ENCODE data around the gene PHLDB1. TPM values are rescaled to one million over a fixed set of nuclear protein-coding genes. Genes with fewer than 3 reads are reported as not detected.
"Not testable (repeated sequence)": the region's sequence is repeated elsewhere in the genome, so short reads cannot be mapped to it uniquely, and the experiment has no call there.

PHLDB1 gene
- total RNA-seq, 6 experiments from 2014 or later: 5.4 to 11.7 (median 6.3) TPM

GRCh38 chr11:118674082-118674435 is 66.6 kb downstream of the PHLDB1 start:
- WGBS (ENCODE audit: insufficient coverage, low coverage, low lambda C conversion rate, missing lambda C conversion rate): 17% methylated on average over 1 of the region's 1 CpG
- TF ChIP-seq POLR2A (IDR thresholded peaks at IDR 0.05) (no peak), CTCF (IDR thresholded peaks at IDR 0.05) (no peak)
- Histone ChIP-seq H3K4me3 (no peak overlapping the region), H3K9me3 (no peaks in the 10 kb centered on the region), H3K27me3 (no peaks in the 10 kb centered on the region), H3K36me3 (no peaks in the 10 kb centered on the region), H3K4me1 (peaks cover 0 to 25% (median 2%) of the 10 kb centered on the region in 4 donors), H3K27ac (no peak overlapping the region)
- ATAC-seq (peak in 1 of 4 donors; percentile 8), DNase-seq (no peak)
- intact Hi-C loops (cut with DNase I): no loop called here

GRCh38 chr11:118677977-118678376 is 70.6 kb downstream of the PHLDB1 start:
- H3K27me3 ChIP-seq: no peaks in the 10 kb centered on the region
- ATAC-seq (no peak), DNase-seq (no peak)
- no peak for TF ChIP-seq CTCF (IDR thresholded peaks at IDR 0.05)
- no peak for TF ChIP-seq POLR2A (IDR thresholded peaks at IDR 0.05)
- 89% methylated on average over 4 of the region's 6 CpGs for WGBS (ENCODE audit: insufficient coverage, low coverage, low lambda C conversion rate, missing lambda C conversion rate)
- H3K27ac ChIP-seq: no peak overlapping the region
- no peaks in the 10 kb centered on the region for H3K36me3 ChIP-seq
- H3K4me3 ChIP-seq: no peak overlapping the region
- no peaks in the 10 kb centered on the region for H3K9me3 ChIP-seq
- intact Hi-C loops (cut with DNase I): no loop called here
- H3K4me1 ChIP-seq: peaks cover 0 to 28% (median 4%) of the 10 kb centered on the region in 4 donors

GRCh38 chr11:118678908-118679307 is 71.5 kb downstream of the PHLDB1 start:
- H3K9me3 ChIP-seq; intact Hi-C loops (cut with DNase I); H3K27me3 ChIP-seq; H3K36me3 ChIP-seq: not testable (repeated sequence)
- WGBS (ENCODE audit: insufficient coverage, low coverage, low lambda C conversion rate, missing lambda C conversion rate): 0% methylated on average over 1 of the region's 11 CpGs
- ATAC-seq (peak; percentile 78 to 87 (median 82)), DNase-seq (peak; percentile 61 to 82 (median 80))
- peak overlapping the region in 1 of 3 donors; percentile 64 for H3K27ac ChIP-seq
- H3K4me3 ChIP-seq: peak overlapping the region in 1 of 3 donors; percentile 16
- peak in 3 of 4 donors; percentile 19 to 33 (median 32) for TF ChIP-seq CTCF (IDR thresholded peaks at IDR 0.05)
- peaks cover 0 to 21% (median 4%) of the 10 kb centered on the region in 4 donors for H3K4me1 ChIP-seq

GRCh38 chr11:118679483-118679882 is 72.1 kb downstream of the PHLDB1 start, which contains the start of gene TREH:
TSS of gene TREH (minus strand) at chr11:118679650. CDS start at chr11:118679627, 23 bp downstream.
- peak within 1 kb of the TSS in 2 of 3 donors; percentile 12 to 16 for H3K4me3 ChIP-seq
- ATAC-seq: peak; percentile 94 to 95 (median 95)
- H3K9me3 ChIP-seq: no peaks in the 10 kb centered on the region
- H3K27ac ChIP-seq: peak within 1 kb of the TSS in 2 of 3 donors; percentile 26 to 64
- H3K36me3 ChIP-seq: no peaks in the 10 kb centered on the region
- WGBS (ENCODE audit: insufficient coverage, low coverage, low lambda C conversion rate, missing lambda C conversion rate): no CpG with 5 or more reads among the region's 5 CpGs
- H3K4me1 ChIP-seq: peaks cover 0 to 15% (median 4%) of the 10 kb centered on the region in 4 donors
- peak; percentile 15 for TF ChIP-seq POLR2A (IDR thresholded peaks at IDR 0.05)
- no peak for TF ChIP-seq CTCF (IDR thresholded peaks at IDR 0.05)
- no peaks in the 10 kb centered on the region for H3K27me3 ChIP-seq
- intact Hi-C loops (cut with DNase I): no loop called here
- DNase-seq: peak; percentile 75 to 90 (median 90)

- intact Hi-C loops (cut with DNase I): no loop called here
- TF ChIP-seq CTCF (IDR thresholded peaks at IDR 0.05) (no peak), POLR2A (IDR thresholded peaks at IDR 0.05) (no peak)
- H3K9me3 ChIP-seq: no peaks in the 10 kb centered on the region
- H3K4me3 ChIP-seq: no peak overlapping the region
- DNase-seq (no peak), ATAC-seq (no peak)
- no peaks in the 10 kb centered on the region for H3K27me3 ChIP-seq
- H3K36me3 ChIP-seq: no peaks in the 10 kb centered on the region
- no CpG with 5 or more reads among the region's 1 CpG for WGBS (ENCODE audit: insufficient coverage, low coverage, low lambda C conversion rate, missing lambda C conversion rate)
- peaks cover 0 to 12% (median 4%) of the 10 kb centered on the region in 4 donors for H3K4me1 ChIP-seq
- no peak overlapping the region for H3K27ac ChIP-seq
Measured at GRCh38 chr11:118682372-118682771, 75.0 kb downstream of the PHLDB1 start.

- DNase-seq; intact Hi-C loops (cut with DNase I); ATAC-seq; H3K27ac ChIP-seq; H3K4me3 ChIP-seq; H3K27me3 ChIP-seq; H3K9me3 ChIP-seq; H3K36me3 ChIP-seq: not testable (repeated sequence)
- 69% methylated on average over 5 of the region's 6 CpGs for WGBS (ENCODE audit: insufficient coverage, low coverage, low lambda C conversion rate, missing lambda C conversion rate)
- peaks cover 0 to 12% (median 4%) of the 10 kb centered on the region in 4 donors for H3K4me1 ChIP-seq
Measured at GRCh38 chr11:118682939-118683338, 75.5 kb downstream of the PHLDB1 start.
